Activated B cell treated with CpG ODN at 0.5 μM for 24 hours (primary cell): ENCODE measurements around the gene MYEOV. TPM values are rescaled to one million over a fixed set of nuclear protein-coding genes. Genes with fewer than 3 reads are reported as not detected.

Source experiments
- ATAC-seq: fragments of 200-7000 bp; cut with Tn5 transposase; one replicate; pipeline ENCODE4 v1.10.0; 2021; ENCODE audit warnings: low read depth, mild to moderate bottlenecking, moderate library complexity
- CTCF ChIA-PET: fragments of 350-600 bp; sonication (Branson Sonifier 250); formaldehyde crosslinking; loops from one replicate; lab custom pipeline; 2021; ENCODE audit warnings: antibody characterized with exemption; lab: Charles Lee
- POLR2A ChIA-PET: fragments of 350-600 bp; sonication (Branson Sonifier 250); formaldehyde crosslinking; loops from one replicate; lab custom pipeline; 2021; ENCODE audit warnings: antibody characterized with exemption; lab: Charles Lee
- DNase-seq: peaks from one replicate; pipeline ENCODE4 v3.0.0; 2022
- H3K27ac Mint-ChIP-seq: one replicate; pipeline ENCODE4 v1.8.0; 2020; ENCODE audit warnings: mixed read lengths
- H3K27me3 Mint-ChIP-seq: one replicate; pipeline ENCODE4 v1.8.0; 2021; ENCODE audit warnings: mixed read lengths
- H3K36me3 Mint-ChIP-seq: one replicate; pipeline ENCODE4 v1.8.0; 2021; ENCODE audit warnings: low read depth, mixed read lengths
- H3K4me1 Mint-ChIP-seq: one replicate; pipeline ENCODE4 v1.8.0; 2021; ENCODE audit warnings: mixed read lengths
- H3K4me3 Mint-ChIP-seq: one replicate; pipeline ENCODE4 v1.8.0; 2020; ENCODE audit warnings: mild to moderate bottlenecking, mixed read lengths
- H3K9me3 Mint-ChIP-seq: one replicate; pipeline ENCODE4 v1.8.0; 2020; ENCODE audit warnings: mixed read lengths
- intact Hi-C: fragments of 100-400 bp; cut with micrococcal nuclease; formaldehyde crosslinking; loops from one replicate; pipeline ENCODE4 v1.15.1; 2024
- total RNA-seq: library from RNA; stranded (reverse); gene quantifications from 2 replicates; pipeline ENCODE4 v1.2.3, GENCODE V29; 2022
- TF ChIP-seq, protein P1 (sequence below): fragments of 200-600 bp; IDR thresholded peaks from one replicate; pipeline ENCODE4 v1.8.0; 2022; ENCODE audit warnings: antibody characterized with exemption, mild to moderate bottlenecking

Gene MYEOV
- total RNA-seq, 1 donor from 2014 or later: 0.62 TPM

DNA sequence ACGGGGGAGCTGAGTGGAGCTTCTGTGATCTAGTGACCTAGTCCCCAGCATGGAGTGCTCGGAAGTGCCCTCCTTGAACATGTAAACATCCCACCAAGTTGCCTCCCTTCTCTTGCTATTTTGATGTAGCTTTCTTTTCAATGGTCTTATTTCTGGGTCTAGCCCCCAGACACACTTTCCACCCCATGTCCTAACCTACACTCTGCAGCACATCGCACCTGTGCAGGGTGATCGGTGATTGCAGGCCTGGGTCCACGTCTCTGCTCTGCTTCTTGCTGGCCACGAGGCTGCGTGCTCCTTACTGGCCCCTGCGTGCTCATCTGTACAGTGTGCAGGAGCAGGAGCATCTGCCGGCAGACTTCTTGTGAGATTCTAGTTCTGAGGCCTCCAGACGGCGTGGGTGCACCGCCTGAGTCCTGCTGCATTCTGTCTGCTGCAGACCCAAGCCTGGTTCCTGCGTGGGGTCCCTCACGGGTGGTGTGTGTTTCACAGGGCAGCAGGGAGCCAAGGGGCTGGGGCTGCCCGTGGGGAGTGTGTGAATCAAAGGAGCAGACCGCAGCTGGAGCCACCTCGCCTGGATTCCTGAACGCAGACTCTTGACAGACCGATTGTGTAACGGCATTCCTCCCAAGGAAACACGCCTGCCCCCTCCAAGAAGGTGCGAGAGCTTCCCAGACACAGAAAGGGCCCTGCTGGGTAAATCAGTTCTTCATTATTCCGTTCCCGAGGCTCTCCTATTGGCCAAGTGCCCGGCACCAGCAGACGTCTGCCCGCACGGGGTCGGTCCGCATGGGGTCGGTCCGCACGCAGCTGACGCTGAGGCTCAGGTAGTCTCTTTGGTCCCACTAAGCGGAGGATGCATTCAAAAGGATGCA is 44.4 kb upstream of the MYEOV start:
- intact Hi-C loops: no loop called here
- Mint-ChIP-seq H3K27me3 (peaks cover 9% of the 10 kb centered on the region), H3K4me1 (no peaks in the 10 kb centered on the region), H3K4me3 (no peak overlapping the region), H3K27ac (no peak overlapping the region), H3K9me3 (no peaks in the 10 kb centered on the region), H3K36me3 (no peaks in the 10 kb centered on the region)
- no peak for ATAC-seq
- TF ChIP-seq, protein P1, sequence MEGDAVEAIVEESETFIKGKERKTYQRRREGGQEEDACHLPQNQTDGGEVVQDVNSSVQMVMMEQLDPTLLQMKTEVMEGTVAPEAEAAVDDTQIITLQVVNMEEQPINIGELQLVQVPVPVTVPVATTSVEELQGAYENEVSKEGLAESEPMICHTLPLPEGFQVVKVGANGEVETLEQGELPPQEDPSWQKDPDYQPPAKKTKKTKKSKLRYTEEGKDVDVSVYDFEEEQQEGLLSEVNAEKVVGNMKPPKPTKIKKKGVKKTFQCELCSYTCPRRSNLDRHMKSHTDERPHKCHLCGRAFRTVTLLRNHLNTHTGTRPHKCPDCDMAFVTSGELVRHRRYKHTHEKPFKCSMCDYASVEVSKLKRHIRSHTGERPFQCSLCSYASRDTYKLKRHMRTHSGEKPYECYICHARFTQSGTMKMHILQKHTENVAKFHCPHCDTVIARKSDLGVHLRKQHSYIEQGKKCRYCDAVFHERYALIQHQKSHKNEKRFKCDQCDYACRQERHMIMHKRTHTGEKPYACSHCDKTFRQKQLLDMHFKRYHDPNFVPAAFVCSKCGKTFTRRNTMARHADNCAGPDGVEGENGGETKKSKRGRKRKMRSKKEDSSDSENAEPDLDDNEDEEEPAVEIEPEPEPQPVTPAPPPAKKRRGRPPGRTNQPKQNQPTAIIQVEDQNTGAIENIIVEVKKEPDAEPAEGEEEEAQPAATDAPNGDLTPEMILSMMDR: no peak
- ChIA-PET POLR2A (no interaction called here), CTCF (no interaction called here)
- no peak for DNase-seq

DNA sequence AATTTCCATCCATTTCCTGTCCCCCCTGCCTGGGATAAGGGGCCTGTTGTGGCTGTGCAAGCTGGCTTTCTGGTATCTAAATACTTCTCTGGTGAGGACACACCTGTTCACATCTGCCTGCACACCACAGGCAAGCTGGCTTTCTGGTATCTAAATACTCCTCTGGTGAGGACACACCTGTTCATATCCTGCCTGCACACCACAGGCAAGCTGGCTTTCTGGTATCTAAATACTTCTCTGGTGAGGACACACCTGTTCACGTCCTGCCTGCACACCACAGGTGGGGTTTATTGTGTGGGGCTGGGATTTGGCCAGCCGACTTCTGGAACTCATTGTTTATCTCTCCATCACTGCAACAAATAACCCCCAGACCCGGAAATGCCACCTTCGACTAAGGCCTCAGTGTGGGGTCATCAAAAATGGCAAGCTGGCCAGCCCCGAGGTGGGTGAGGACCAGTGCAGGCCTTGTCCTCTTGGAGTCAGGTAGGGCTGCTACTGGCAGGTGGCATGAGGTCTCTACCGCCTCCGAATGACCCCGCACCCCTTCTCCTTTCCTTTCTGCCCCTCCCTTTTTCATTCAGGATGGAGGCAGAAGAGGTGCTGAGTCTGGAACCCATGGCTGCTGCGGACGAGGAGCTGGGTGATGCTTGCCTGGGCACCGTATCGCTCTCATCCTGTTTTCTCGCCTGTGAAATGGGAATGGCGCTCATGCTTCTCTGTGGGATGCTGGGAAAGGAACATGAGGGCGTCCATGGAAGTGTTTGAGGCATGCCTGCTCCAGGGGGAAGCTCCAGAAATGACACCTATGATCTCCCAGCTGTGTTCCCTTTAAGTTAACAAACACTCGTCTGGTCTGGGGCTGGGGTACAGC is 43.5 kb upstream of the MYEOV start:
- H3K9me3 Mint-ChIP-seq: no peaks in the 10 kb centered on the region
- H3K4me3 Mint-ChIP-seq: no peak overlapping the region
- POLR2A ChIA-PET: no interaction called here
- H3K4me1 Mint-ChIP-seq: no peaks in the 10 kb centered on the region
- ATAC-seq: no peak
- no peak overlapping the region for H3K27ac Mint-ChIP-seq
- no peak for DNase-seq
- TF ChIP-seq, protein P1: no peak
- CTCF ChIA-PET: no interaction called here
- peaks cover 9% of the 10 kb centered on the region for H3K27me3 Mint-ChIP-seq
- intact Hi-C loops: no loop called here
- H3K36me3 Mint-ChIP-seq: no peaks in the 10 kb centered on the region

DNA sequence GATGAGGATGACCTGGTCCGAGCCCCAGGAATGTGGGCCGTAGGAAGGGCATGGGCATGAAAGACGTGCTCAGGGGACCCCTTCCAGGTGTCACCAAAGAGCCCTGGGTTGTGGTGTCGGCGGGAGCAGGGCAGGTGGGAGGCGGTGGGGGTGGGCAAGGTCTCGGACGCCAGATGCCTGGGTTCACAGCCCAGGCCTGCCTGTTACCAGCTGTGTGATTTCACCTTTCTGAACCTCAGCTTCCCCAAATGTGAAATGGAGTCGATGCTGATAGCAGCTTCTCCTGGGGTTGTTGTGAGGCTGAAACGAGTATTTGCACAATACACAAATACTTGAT is 42.9 kb upstream of the MYEOV start:
- ATAC-seq (no peak), DNase-seq (no peak)
- H3K36me3 Mint-ChIP-seq: no peaks in the 10 kb centered on the region
- no peak overlapping the region for H3K27ac Mint-ChIP-seq
- no peak overlapping the region for H3K4me3 Mint-ChIP-seq
- TF ChIP-seq, protein P1: no peak
- POLR2A ChIA-PET: no interaction called here
- CTCF ChIA-PET: no interaction called here
- intact Hi-C loops: no loop called here
- peaks cover 9% of the 10 kb centered on the region for H3K27me3 Mint-ChIP-seq
- H3K9me3 Mint-ChIP-seq: no peaks in the 10 kb centered on the region
- H3K4me1 Mint-ChIP-seq: no peaks in the 10 kb centered on the region

DNA sequence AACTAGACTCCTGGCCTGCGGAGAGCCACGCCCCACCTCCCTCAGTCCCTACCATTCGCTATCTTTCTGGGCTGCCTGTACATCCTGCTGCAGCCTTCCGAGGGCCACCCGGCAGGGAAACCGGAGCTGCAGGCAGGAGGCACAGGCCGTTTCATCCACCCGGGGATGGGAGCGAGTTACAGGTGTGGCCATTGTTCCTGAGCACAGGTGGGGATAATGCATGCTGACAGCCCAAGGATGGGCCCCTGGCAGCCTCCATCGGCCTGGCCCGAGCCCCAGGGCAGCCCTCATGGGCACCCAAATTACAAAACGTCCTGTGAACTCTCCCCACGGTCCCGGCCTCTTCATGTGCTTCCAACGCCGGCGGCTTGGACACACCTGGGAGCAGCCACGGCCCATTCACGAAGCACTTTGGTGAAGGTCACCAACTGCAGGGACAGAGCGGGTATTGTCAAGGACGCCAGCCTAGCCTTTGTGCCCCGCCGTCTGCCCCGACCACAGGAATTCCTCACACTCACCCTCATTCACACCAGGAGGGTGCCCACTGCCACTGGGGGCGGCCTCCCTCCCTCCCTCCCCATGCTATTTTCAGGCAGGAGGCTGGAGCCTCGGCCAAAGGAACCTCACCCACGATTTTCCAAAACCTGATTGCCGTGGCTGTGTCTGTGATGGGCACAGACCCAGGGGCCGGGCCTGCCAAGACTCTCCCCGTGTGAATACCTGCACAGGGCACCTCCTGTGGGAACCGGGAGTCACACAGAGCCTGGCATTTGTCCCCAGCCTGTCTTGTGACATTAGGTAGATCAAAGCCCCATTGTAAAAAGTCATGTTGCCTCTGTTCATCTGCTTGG is 42.1 kb upstream of the MYEOV start:
- no peaks in the 10 kb centered on the region for H3K4me1 Mint-ChIP-seq
- no peaks in the 10 kb centered on the region for H3K9me3 Mint-ChIP-seq
- CTCF ChIA-PET: no interaction called here
- intact Hi-C loops: no loop called here
- peaks cover 9% of the 10 kb centered on the region for H3K27me3 Mint-ChIP-seq
- TF ChIP-seq, protein P1: no peak
- DNase-seq: no peak
- no peak overlapping the region for H3K27ac Mint-ChIP-seq
- no peaks in the 10 kb centered on the region for H3K36me3 Mint-ChIP-seq
- ATAC-seq: no peak
- POLR2A ChIA-PET: no interaction called here
- no peak overlapping the region for H3K4me3 Mint-ChIP-seq
